Smooth muscle cell (in vitro differentiated cells): ENCODE data around the gene TMEM201. TPM values are rescaled to one million over a fixed set of nuclear protein-coding genes. Genes with fewer than 3 reads are reported as not detected.

Experiments used
- DNase-seq: peaks from one replicate; lab custom pipeline; 2025; ENCODE audit not compliant: unreplicated experiment; lab: John Stamatoyannopoulos, UW
- H2AFZ ChIP-seq: fragments of 200-600 bp; sonication (generic); 2 replicates; pipeline ENCODE4 v1.6.0; 2016; ENCODE audit warnings: antibody characterized with exemption, low read depth, mild to moderate bottlenecking
- H3F3A ChIP-seq: fragments of 200-600 bp; sonication (generic); 2 replicates; pipeline ENCODE4 v1.6.0; 2017; ENCODE audit warnings: antibody characterized with exemption, low read depth
- H3K27ac ChIP-seq: fragments of 200-600 bp; sonication (generic); 2 replicates; pipeline ENCODE4 v1.5.1; 2016; ENCODE audit warnings: low read depth, mild to moderate bottlenecking
- H3K27me3 ChIP-seq: fragments of 200-600 bp; sonication (generic); 2 replicates; pipeline ENCODE4 v1.6.1; 2016; ENCODE audit warnings: low read depth, mild to moderate bottlenecking
- H3K36me3 ChIP-seq: fragments of 200-600 bp; sonication (generic); 2 replicates; pipeline ENCODE4 v1.5.1; 2016; ENCODE audit warnings: low read depth
- H3K4me1 ChIP-seq: fragments of 200-600 bp; sonication (generic); 2 replicates; pipeline ENCODE4 v1.5.1; 2016; ENCODE audit warnings: low read depth
- H3K4me2 ChIP-seq: fragments of 200-600 bp; sonication (generic); 2 replicates; pipeline ENCODE4 v1.6.0; 2016; ENCODE audit warnings: mild to moderate bottlenecking
- H3K4me3 ChIP-seq: fragments of 200-600 bp; sonication (generic); 2 replicates; pipeline ENCODE4 v1.5.1; 2016; ENCODE audit warnings: mild to moderate bottlenecking
- H3K79me2 ChIP-seq: fragments of 200-600 bp; sonication (generic); 2 replicates; pipeline ENCODE4 v1.6.0; 2016; ENCODE audit warnings: low read depth, mild to moderate bottlenecking
- H3K9ac ChIP-seq: fragments of 200-600 bp; sonication (generic); 2 replicates; pipeline ENCODE4 v1.6.0; 2016; ENCODE audit warnings: low read depth
- H3K9me3 ChIP-seq: fragments of 200-600 bp; sonication (generic); replicated peaks from 2 replicates; pipeline ENCODE4 v1.5.1; 2016; ENCODE audit warnings: low read depth
- H4K20me1 ChIP-seq: fragments of 200-600 bp; sonication (generic); 2 replicates; pipeline ENCODE4 v1.6.0; 2016; ENCODE audit warnings: low read depth
- CTCF ChIP-seq: fragments of 200-600 bp; sonication (generic); IDR thresholded peaks from 2 replicates; pipeline ENCODE4 v1.5.1; 2017; ENCODE audit warnings: borderline replicate concordance, mild to moderate bottlenecking, antibody characterized with exemption; ENCODE audit not compliant: insufficient read depth, poor library complexity, severe bottlenecking
- WGBS: methylation state at CpG from one replicate; pipeline ENCODE4 v1.1.7; 2016; ENCODE audit warnings: low lambda C conversion rate; 5-methylcytosine and 5-hydroxymethylcytosine counted together
- polyA plus RNA-seq: library from polyadenylated mRNA; unstranded; fragments of >200 nt; fragmentation: Nextera tagmentation; extraction: Ambion mirVana; gene quantifications from 2 replicates; pipeline ENCODE4 v1.2.1, GENCODE V29; 2016
- total RNA-seq: library from RNA; depleted of rRNA; stranded (reverse); fragments of >200 nt; gene quantifications from 2 replicates; pipeline ENCODE4 v1.2.3, GENCODE V29; 2014

TMEM201 gene
- total and polyA plus RNA-seq, 2 experiments from 2014 or later, result 2.4 to 8.8 TPM

GRCh38 chr1:9542430-9542829 lies 46.3 kb upstream of the TMEM201 start:
- no peak overlapping the region for H3K4me2 ChIP-seq
- 84% methylated on average over 3 of the region's 3 CpGs for WGBS

GRCh38 chr1:9544926-9545325 lies 43.8 kb upstream of the TMEM201 start:
- 92% methylated on average over 3 of the region's 3 CpGs for WGBS
- Histone ChIP-seq H3K27me3 (no peaks in the 10 kb centered on the region), H3K4me3 (no peak overlapping the region), H3K79me2 (peaks cover 75% of the 10 kb centered on the region), H3K9ac (no peak overlapping the region), H3K4me1 (peaks cover 7% of the 10 kb centered on the region), H3K9me3 (no peaks in the 10 kb centered on the region), H3F3A (no peaks in the 10 kb centered on the region), H3K36me3 (no peaks in the 10 kb centered on the region), H3K4me2 (no peak overlapping the region), H4K20me1 (peaks cover 66% of the 10 kb centered on the region), H2AFZ (no peak overlapping the region), H3K27ac (no peak overlapping the region)
- DNase-seq, result no peak
- TF ChIP-seq CTCF, result no peak

More at GRCh38 chr1:9542430-9542829, 46.3 kb upstream of the TMEM201 start:
- Histone ChIP-seq H3K4me1 (peaks cover 12% of the 10 kb centered on the region), H3K36me3 (no peaks in the 10 kb centered on the region), H4K20me1 (peaks cover 51% of the 10 kb centered on the region), H3K4me3 (no peak overlapping the region), H3F3A (peaks cover 8% of the 10 kb centered on the region), H3K27me3 (no peaks in the 10 kb centered on the region), H3K9ac (no peak overlapping the region), H3K9me3 (no peaks in the 10 kb centered on the region), H3K79me2 (peaks cover 65% of the 10 kb centered on the region), H3K27ac (no peak overlapping the region), H2AFZ (no peak overlapping the region)
- TF ChIP-seq CTCF, result no peak
- DNase-seq, result no peak

- Histone ChIP-seq H3F3A (no peaks in the 10 kb centered on the region), H3K27ac (no peak overlapping the region), H3K9ac (no peak overlapping the region), H3K4me2 (no peak overlapping the region), H3K79me2 (peaks cover 44% of the 10 kb centered on the region), H3K36me3 (peaks cover 3% of the 10 kb centered on the region), H2AFZ (no peak overlapping the region), H3K9me3 (no peaks in the 10 kb centered on the region), H3K27me3 (no peaks in the 10 kb centered on the region), H4K20me1 (peaks cover 61% of the 10 kb centered on the region), H3K4me1 (no peaks in the 10 kb centered on the region), H3K4me3 (no peak overlapping the region)
- no peak for TF ChIP-seq CTCF
- WGBS, result 99% methylated on average over 5 of the region's 6 CpGs
- DNase-seq, result no peak
Measured at GRCh38 chr1:9549955-9550546, 38.7 kb upstream of the TMEM201 start.

- H4K20me1 ChIP-seq, result peaks cover 47% of the 10 kb centered on the region
- no peaks in the 10 kb centered on the region for H3K4me1 ChIP-seq
- H3K4me2 ChIP-seq, result no peak overlapping the region
- H3K9me3 ChIP-seq, result no peaks in the 10 kb centered on the region
- DNase-seq, result no peak
- H3K4me3 ChIP-seq, result no peak overlapping the region
- peaks cover 33% of the 10 kb centered on the region for H3K79me2 ChIP-seq
- H3K27me3 ChIP-seq, result no peaks in the 10 kb centered on the region
- no peak overlapping the region for H3K9ac ChIP-seq
- peaks cover 10% of the 10 kb centered on the region for H3K36me3 ChIP-seq
- no peak overlapping the region for H3K27ac ChIP-seq
- no peak overlapping the region for H2AFZ ChIP-seq
- TF ChIP-seq CTCF, result no peak
- 93% methylated on average over 1 of the region's 1 CpG for WGBS
- no peaks in the 10 kb centered on the region for H3F3A ChIP-seq
Measured at GRCh38 chr1:9551984-9552383, 36.7 kb upstream of the TMEM201 start.
